GM12878 (cell line): ENCODE data around the gene IER3. TPM values are rescaled to one million over a fixed set of nuclear protein-coding genes. Genes with fewer than 3 reads are reported as not detected.

Source experiments
- ATAC-seq: fragments of 200-7000 bp; cut with Tn5 transposase; 3 replicates; pipeline ENCODE4 v1.9.1; 2020; ENCODE audit warnings: mild to moderate bottlenecking, moderate library complexity
- BruUV-seq: library from RNA; stranded (reverse); fragments of 400-500 nt; replicated peaks from 2 replicates; lab custom pipeline; 2021; lab: Mats Ljungman, UMichigan
- CTCF ChIA-PET: fragments of 300-600 bp; sonication (Branson Sonifier 250); formaldehyde crosslinking; extraction: SDS; loops from one replicate; lab custom pipeline; 2021; ENCODE audit warnings: inconsistent platforms; lab: Yijun Ruan, JAX
- POLR2A ChIA-PET: fragments of 350-600 bp; formaldehyde crosslinking; extraction: SDS; loops from one replicate; lab custom pipeline; 2021; ENCODE audit warnings: inconsistent platforms; lab: Charles Lee
- RAD21 ChIA-PET: fragments of 300-600 bp; sonication (Branson Sonifier 250); formaldehyde crosslinking; loops from one replicate; lab custom pipeline; 2023; ENCODE audit warnings: antibody characterized with exemption; ENCODE audit not compliant: unreplicated experiment; lab: Charles Lee
- SMC1A ChIA-PET: fragments of 300-600 bp; sonication (Branson Sonifier 250); formaldehyde crosslinking; loops from one replicate; lab custom pipeline; 2023; ENCODE audit not compliant: unreplicated experiment, uncharacterized antibody; lab: Charles Lee
- DNase-seq: peaks from one replicate; pipeline ENCODE4 v3.0.0-alpha.2; 2011; ENCODE audit warnings: low read depth, low spot score
- FAIRE-seq: peaks from 3 replicates; lab custom pipeline; 2011; peaks lifted over from hg19 to GRCh38; lab: Jason Lieb, UNC
- H2AFZ ChIP-seq: 2 replicates; pipeline ENCODE4 v1.6.0; 2011; ENCODE audit warnings: low read depth, low read length, control low read depth; ENCODE audit not compliant: control insufficient read depth
- H3K27ac ChIP-seq: 2 replicates; pipeline ENCODE4 v1.5.1; 2011; ENCODE audit warnings: control low read depth; ENCODE audit not compliant: control insufficient read depth, insufficient read depth
- H3K27me3 ChIP-seq, 2 experiments: replicated peaks in 1 of 2; 2 replicates each; pipeline versions ENCODE4 v1.6.0 to v1.6.1; 2011; ENCODE audit warnings: low read length in 1 of 2; ENCODE audit not compliant: control insufficient read depth in 2 of 2, insufficient read depth in 2 of 2
- H3K36me3 ChIP-seq, 2 experiments: 2 replicates each; pipeline ENCODE4 v1.5.1; 2011; ENCODE audit warnings: low read length in 1 of 2; ENCODE audit not compliant: control insufficient read depth in 2 of 2, insufficient read depth in 2 of 2
- H3K4me1 ChIP-seq: 2 replicates; pipeline ENCODE4 v1.6.1; 2011; ENCODE audit warnings: mild to moderate bottlenecking, low read length, moderate library complexity, mixed read lengths; ENCODE audit not compliant: control insufficient read depth, insufficient read depth
- H3K4me2 ChIP-seq: 2 replicates; pipeline ENCODE4 v1.6.0; 2011; ENCODE audit warnings: control low read depth; ENCODE audit not compliant: control insufficient read depth, insufficient read depth
- H3K4me3 ChIP-seq: fragments of 200-600 bp; sonication (generic); 2 replicates; pipeline ENCODE4 v1.5.1; 2016
- H3K79me2 ChIP-seq: 2 replicates; pipeline ENCODE4 v1.6.0; 2011; ENCODE audit warnings: low read length; ENCODE audit not compliant: control insufficient read depth, insufficient read depth
- H3K9ac ChIP-seq: 2 replicates; pipeline ENCODE4 v1.8.0; 2011; ENCODE audit warnings: low read length, control low read depth, mixed read lengths; ENCODE audit not compliant: control insufficient read depth, insufficient read depth
- H3K9me3 ChIP-seq: replicated peaks from 3 replicates; pipeline ENCODE4 v1.5.1; 2011; ENCODE audit warnings: mild to moderate bottlenecking, low read length; ENCODE audit not compliant: control insufficient read depth, insufficient read depth
- H4K20me1 ChIP-seq: 2 replicates; pipeline ENCODE4 v1.6.0; 2011; ENCODE audit not compliant: control insufficient read depth, insufficient read depth
- ATF3 ChIP-seq: IDR thresholded peaks from 2 replicates; pipeline ENCODE4 v1.6.1; 2011; ENCODE audit warnings: low read depth, mild to moderate bottlenecking, low read length, moderate library complexity, borderline replicate concordance; ENCODE audit errors: extremely low read depth
- BCLAF1 ChIP-seq: fragments of 450-650 bp; IDR thresholded peaks from 2 replicates; pipeline ENCODE4 v1.6.1; 2017; ENCODE audit warnings: antibody characterized with exemption, mild to moderate bottlenecking, moderate library complexity
- CHD1 ChIP-seq: IDR thresholded peaks from 2 replicates; pipeline ENCODE4 v1.6.1; 2012; ENCODE audit warnings: low read depth, low read length, improper control_type of control experiment
- FOXM1 ChIP-seq: IDR thresholded peaks from 2 replicates; pipeline ENCODE4 v1.6.1; 2012; ENCODE audit warnings: low read depth, mild to moderate bottlenecking, inconsistent platforms, low read length, moderate library complexity
- NFYB ChIP-seq: IDR thresholded peaks from 2 replicates; pipeline ENCODE4 v1.6.1; 2011; ENCODE audit warnings: low read depth, mild to moderate bottlenecking, low read length, improper control_type of control experiment, moderate library complexity; ENCODE audit not compliant: insufficient read depth
- NKRF ChIP-seq: fragments of 450-650 bp; conservative IDR thresholded peaks from 2 replicates; pipeline ENCODE4 v1.6.1; 2017; ENCODE audit warnings: mild to moderate bottlenecking, moderate library complexity
- POLR2AphosphoS5 ChIP-seq: IDR thresholded peaks from 2 replicates; pipeline ENCODE4 v1.6.1; 2011; ENCODE audit warnings: mild to moderate bottlenecking, low read length, inconsistent platforms
- RAD51 ChIP-seq: fragments of 450-650 bp; IDR thresholded peaks from 2 replicates; pipeline ENCODE4 v1.6.1; 2016; ENCODE audit warnings: moderate library complexity, mild to moderate bottlenecking, inconsistent platforms
- SIN3A ChIP-seq: IDR thresholded peaks from 2 replicates; pipeline ENCODE4 v1.6.1; 2012; ENCODE audit warnings: low read depth, low read length, improper control_type of control experiment
- SIX5 ChIP-seq: IDR thresholded peaks from 2 replicates; pipeline ENCODE4 v1.6.1; 2011; ENCODE audit warnings: mild to moderate bottlenecking, low read depth, low read length, moderate library complexity; ENCODE audit not compliant: severe bottlenecking
- SREBF1 ChIP-seq: IDR thresholded peaks from 2 replicates; pipeline ENCODE4 v1.6.1; 2012; ENCODE audit warnings: mild to moderate bottlenecking, low read length
- TAF1 ChIP-seq: IDR thresholded peaks from 2 replicates; pipeline ENCODE4 v1.6.1; 2011; ENCODE audit warnings: mild to moderate bottlenecking, low read depth, low read length, borderline replicate concordance
- TCF12 ChIP-seq: IDR thresholded peaks from 2 replicates; pipeline ENCODE4 v1.6.1; 2011; ENCODE audit warnings: low read depth, mild to moderate bottlenecking, low read length
- USF1 ChIP-seq: IDR thresholded peaks from 2 replicates; pipeline ENCODE4 v1.6.1; 2011; ENCODE audit warnings: borderline replicate concordance, low read depth, mild to moderate bottlenecking, moderate library complexity, mixed read lengths, low read length; ENCODE audit not compliant: insufficient read depth; ENCODE audit errors: extremely low read length
- YY1 ChIP-seq: IDR thresholded peaks from 2 replicates; pipeline ENCODE4 v1.6.1; 2011; ENCODE audit warnings: low read depth, mild to moderate bottlenecking, low read length
- WGBS: methylation state at CpG from one replicate; pipeline ENCODE4 v1.1.6; 2016; ENCODE audit warnings: low lambda C conversion rate; ENCODE audit not compliant: insufficient replicate concordance, insufficient coverage; ENCODE audit errors: missing lambda C conversion rate; 5-methylcytosine and 5-hydroxymethylcytosine counted together
- in situ Hi-C: fragments of 300-500 bp; cut with MboI; formaldehyde crosslinking; loops from 9 replicates; pipeline ENCODE4 v1.14.3; 2018; ENCODE audit warnings: mixed read lengths
- intact Hi-C: fragments of 100-400 bp; cut with micrococcal nuclease; formaldehyde crosslinking; loops from one replicate; pipeline ENCODE4 v1.14.2; 2022; ENCODE audit not compliant: unreplicated experiment
- polyA plus RNA-seq, 11 experiments: library from polyadenylated mRNA; depleted of rRNA in 4 of 11; unstranded in 6 of 11; stranded (reverse) in 5 of 11; fragments of >200 nt; fragmentation: Nextera tagmentation in 4 of 11; fragmentation: Illumina TruSeq in 1 of 11; extraction: Ambion mirVana in 4 of 11; extraction: Trizol in 1 of 11; gene quantifications; 1 replicate in 1 of 11; 2 replicates in 10 of 11; pipeline versions ENCODE4 v1.2.1 to v1.2.3, GENCODE V29; 2011 to 2016; ENCODE audit warnings: inconsistent platforms in 2 of 11, missing spikeins in 2 of 11, low read depth in 1 of 11
- total RNA-seq, 4 experiments: library from RNA; depleted of rRNA in 3 of 4; stranded (reverse); fragments of >200 nt in 3 of 4; fragmentation: Illumina TruSeq in 1 of 4; extraction: Trizol in 1 of 4; gene quantifications; 2 replicates each; pipeline versions ENCODE4 v1.2.1 to v1.2.3, GENCODE V29; 2013 to 2021

IER3 gene
- total and polyA plus RNA-seq, 10 of the 15 experiments (the other 5 are each of a cell fraction or from before 2014, with no cell fraction given), result 1.9 to 100 (median 32.3) TPM

GRCh38 chr6:30719791-30720737, 24.3 kb downstream of the IER3 start, which contains the start of gene TUBB:
Gene TUBB (plus strand): TSS chr6:30720352. CDS start chr6:30720507, 155 bp downstream.
- H3K27ac ChIP-seq, result peak within 1 kb of the TSS; percentile 96
- POLR2A ChIA-PET, result interaction anchor here (0.6 to 11.6 kb wide), 9 partner anchors 9 to 105 kb away, joined by 3 to 200 read pairs (median 8); partner anchors contain the start of genes MRPS18B and NRM
- RAD21 ChIA-PET, result interaction anchor here (0.8 to 11.2 kb wide), 6 partner anchors 12 to 193 kb away, joined by 3 to 209 read pairs (median 22); partner anchors contain the start of genes DHX16 and NRM
- H2AFZ ChIP-seq, result peak within 1 kb of the TSS; percentile 81
- ATAC-seq, result peak; percentile 75
- H3K4me2 ChIP-seq, result peak within 1 kb of the TSS; percentile 38
- H3K79me2 ChIP-seq, result peaks cover 85% of the 10 kb centered on the region
- peak; percentile 99 for FAIRE-seq
- H3K4me1 ChIP-seq, result peaks cover 19% of the 10 kb centered on the region
- in situ Hi-C loops, result loop anchor here (5.0 kb wide), 2 partner anchors 38 to 103 kb away; partner anchors contain the start of genes MRPS18B and PPP1R10
- intact Hi-C loops, result no loop called here
- H3K9me3 ChIP-seq, result no peaks in the 10 kb centered on the region
- H3K36me3 ChIP-seq, result peaks cover 14 to 19% of the 10 kb centered on the region in 2 experiments
- peak; percentile 91 for DNase-seq
- H3K9ac ChIP-seq, result peak within 1 kb of the TSS; percentile 86
- CTCF ChIA-PET, result interaction anchor here (0.7 to 22.7 kb wide), 12 partner anchors 11 to 238 kb away, joined by 3 to 487 read pairs (median 16); partner anchors contain the start of genes DDR1, DHX16 and NRM
- H3K27me3 ChIP-seq, result no peaks in the 10 kb centered on the region
- BruUV-seq, result TSS peak; percentile 57
- H3K4me3 ChIP-seq, result peak within 1 kb of the TSS; percentile 90
- H4K20me1 ChIP-seq, result peaks cover 6% of the 10 kb centered on the region; the same call in 1 of the 2 replicates
- SMC1A ChIA-PET, result interaction anchor here (1.0 to 17.7 kb wide), 7 partner anchors 12 to 107 kb away, joined by 3 to 265 read pairs (median 4); partner anchors contain the start of gene NRM
- under 1% methylated on average over 30 of the region's 38 CpGs for WGBS
- TF ChIP-seq SREBF1 (0 out of 2 replicates have a peak, but pooled peaks have one; percentile 46), ATF3 (no peak), FOXM1 (no peak), NKRF (peak; percentile 65), YY1 (peak; percentile 88), TAF1 (peak; percentile 98), SIX5 (peak; percentile 82), BCLAF1 (no peak), POLR2AphosphoS5 (peak; percentile 94), USF1 (peak; percentile 65), SIN3A (peak; percentile 72; the same call in 1 of the 2 replicates), NFYB (peak; percentile 85), TCF12 (peak; percentile 56; the same call in 1 of the 2 replicates), RAD51 (peak; percentile 65), CHD1 (peak; percentile 92)
